ENCODE measurements around the gene ASRGL1.
"Not testable (repeated sequence)": the region's sequence is repeated elsewhere in the genome, so short reads cannot be mapped to it uniquely, and the experiment has no call there.

ASRGL1 gene

GRCh38 chr11:62337303-62338181, at the start of gene ASRGL1:
TSS of gene ASRGL1 (plus strand) at chr11:62337448. CDS start at chr11:62337978, 530 bp downstream.
- no peak for DNase-seq (ENCODE audit: low read depth in 2 of 2)

- no peak for DNase-seq (ENCODE audit: low read depth in 2 of 2)
Measured at GRCh38 chr11:62295504-62295903, 41.7 kb upstream of the ASRGL1 start.

GRCh38 chr11:62298975-62299374, 38.3 kb upstream of the ASRGL1 start, which contains the start of gene SCGB1D4:
TSS of gene SCGB1D4 (minus strand) at chr11:62299075. CDS start at chr11:62299010, 65 bp downstream.
- no peak for DNase-seq (ENCODE audit: low read depth in 2 of 2)

GRCh38 chr11:62306227-62306626, 31.0 kb upstream of the ASRGL1 start:
- no peak for DNase-seq (ENCODE audit: low read depth in 2 of 2)

- DNase-seq (ENCODE audit: low read depth in 2 of 2) = no peak
Measured at GRCh38 chr11:62307950-62308349, 29.3 kb upstream of the ASRGL1 start.

GRCh38 chr11:62309991-62310390, 27.3 kb upstream of the ASRGL1 start:
- no peak for DNase-seq (ENCODE audit: low read depth in 2 of 2)

- no peak for DNase-seq (ENCODE audit: low read depth in 2 of 2)
Measured at GRCh38 chr11:62315431-62315830, 21.8 kb upstream of the ASRGL1 start.

GRCh38 chr11:62322524-62322923, 14.7 kb upstream of the ASRGL1 start:
- DNase-seq (ENCODE audit: low read depth in 2 of 2) = no peak

GRCh38 chr11:62324731-62325556, 12.3 kb upstream of the ASRGL1 start:
- DNase-seq (ENCODE audit: low read depth in 2 of 2) = no peak

- DNase-seq (ENCODE audit: low read depth in 2 of 2) = not testable (repeated sequence)
Measured at GRCh38 chr11:62325781-62326180, 11.5 kb upstream of the ASRGL1 start.

- not testable (repeated sequence) for DNase-seq (ENCODE audit: low read depth in 2 of 2)
Measured at GRCh38 chr11:62326719-62327118, 10.5 kb upstream of the ASRGL1 start.

- DNase-seq (ENCODE audit: low read depth in 2 of 2) = not testable (repeated sequence)
Measured at GRCh38 chr11:62327541-62327940, 9.7 kb upstream of the ASRGL1 start.

- DNase-seq (ENCODE audit: low read depth in 2 of 2) = not testable (repeated sequence)
Measured at GRCh38 chr11:62331264-62331663, 6.0 kb upstream of the ASRGL1 start.

GRCh38 chr11:62333768-62334167, 3.5 kb upstream of the ASRGL1 start:
- DNase-seq (ENCODE audit: low read depth in 2 of 2) = no peak

- not testable (repeated sequence) for DNase-seq (ENCODE audit: low read depth in 2 of 2)
Measured at GRCh38 chr11:62336949-62337302, 322 bp upstream of the ASRGL1 start.

GRCh38 chr11:62338218-62338617, 970 bp downstream of the ASRGL1 start:
- no peak for DNase-seq (ENCODE audit: low read depth in 2 of 2)

- no peak for DNase-seq (ENCODE audit: low read depth in 2 of 2)
Measured at GRCh38 chr11:62340269-62340901, 3.1 kb downstream of the ASRGL1 start.

- DNase-seq (ENCODE audit: low read depth in 2 of 2) = no peak
Measured at GRCh38 chr11:62341588-62341987, 4.3 kb downstream of the ASRGL1 start.

GRCh38 chr11:62343646-62344190, 6.5 kb downstream of the ASRGL1 start:
- DNase-seq (ENCODE audit: low read depth in 2 of 2) = not testable (repeated sequence)

- no peak for DNase-seq (ENCODE audit: low read depth in 2 of 2)
Measured at GRCh38 chr11:62344210-62344609, 7.0 kb downstream of the ASRGL1 start.

GRCh38 chr11:62345861-62346260, 8.6 kb downstream of the ASRGL1 start:
- no peak for DNase-seq (ENCODE audit: low read depth in 2 of 2)
